GM15510 (cell line): Measurements from ENCODE around the gene PGD.

ENCODE experiments used
- POLR2A ChIP-seq: IDR thresholded peaks from 3 replicates; pipeline ENCODE4 v1.6.1; 2011; ENCODE audit warnings: borderline replicate concordance; ENCODE audit not compliant: insufficient read length; ENCODE audit errors: extremely low read depth

PGD gene

GRCh38 chr1:10450156-10450814, 51.4 kb downstream of the PGD start:
- TF ChIP-seq POLR2A = no peak

DNA sequence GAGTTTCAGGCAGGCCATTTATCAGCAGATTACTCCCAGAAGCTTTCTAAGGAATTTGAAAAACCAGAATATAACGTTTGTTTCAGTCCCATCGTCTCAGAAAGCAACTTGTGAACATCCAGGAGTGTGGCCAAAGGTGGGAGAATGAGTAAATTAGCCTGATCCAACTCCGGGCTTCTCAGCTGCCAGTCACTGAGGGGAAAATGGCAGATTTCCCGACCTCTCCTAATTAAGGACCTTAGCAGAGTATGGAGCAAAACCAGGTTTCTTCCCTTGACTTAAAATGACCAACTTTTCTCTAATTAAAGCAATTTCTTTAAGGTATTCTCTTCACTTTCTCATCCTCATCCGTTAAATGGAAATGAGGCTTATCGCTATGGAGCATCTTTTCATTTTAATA, 52.0 kb downstream of the PGD start:
- TF ChIP-seq POLR2A = no peak

- TF ChIP-seq POLR2A = no peak
These were observed 52.4 kb downstream of the PGD start for GRCh38 chr1:10451287-10451686.

GRCh38 chr1:10456048-10456447, 57.2 kb downstream of the PGD start:
- TF ChIP-seq POLR2A = no peak

DNA sequence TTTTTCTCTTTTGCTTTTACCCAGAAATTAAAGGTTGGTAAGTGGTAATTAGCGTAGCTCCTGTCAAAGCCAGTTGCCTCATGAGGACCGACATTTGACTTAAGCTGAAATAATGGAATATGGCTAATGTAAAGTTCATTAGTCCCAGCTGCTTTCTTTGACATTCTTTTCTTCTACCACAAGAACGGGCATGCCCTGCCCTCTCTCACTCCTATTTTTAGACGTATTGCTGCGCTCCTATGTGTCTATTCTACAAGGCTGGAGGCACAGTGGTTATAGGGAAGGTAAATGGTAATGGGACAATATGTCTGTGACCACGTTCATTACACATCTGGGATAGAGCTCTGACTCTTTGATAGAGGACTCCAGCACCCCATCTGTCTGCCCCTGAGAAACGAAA, 57.8 kb downstream of the PGD start:
- no peak for TF ChIP-seq POLR2A

GRCh38 chr1:10457875-10458274, 59.0 kb downstream of the PGD start:
- no peak for TF ChIP-seq POLR2A

DNA sequence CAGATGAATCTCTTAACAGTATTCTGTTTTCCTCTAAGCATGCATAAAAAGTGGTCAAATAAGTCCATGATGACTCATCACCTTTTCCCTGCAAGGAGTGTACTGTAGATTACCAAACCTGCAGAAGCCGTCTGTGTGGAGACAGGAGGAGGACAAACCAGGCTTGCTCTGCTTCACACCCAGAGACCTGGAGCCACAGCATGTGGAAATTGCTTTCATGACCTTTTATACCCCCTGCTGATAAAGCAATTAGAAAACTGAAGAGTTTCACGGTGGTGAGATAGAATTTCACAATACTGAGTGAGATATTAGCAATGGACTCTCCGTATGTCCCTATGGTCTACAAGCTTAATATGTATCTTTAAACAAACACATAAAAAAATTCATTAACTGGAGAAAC, 60.3 kb downstream of the PGD start:
- TF ChIP-seq POLR2A = no peak

GRCh38 chr1:10467078-10467477, 68.2 kb downstream of the PGD start:
- TF ChIP-seq POLR2A = no peak

GRCh38 chr1:10470043-10470442, 71.2 kb downstream of the PGD start:
- TF ChIP-seq POLR2A = no peak
